NCI-H2107 treated with DMSO at 0.1 percent for 48 hours (cell line): ENCODE results near the gene DPEP1.
"Not testable (repeated sequence)": the region's sequence is repeated elsewhere in the genome, so short reads cannot be mapped to it uniquely, and the experiment has no call there.

Source experiments
- DNase-seq: peaks from one replicate; lab custom pipeline; 2025; ENCODE audit not compliant: unreplicated experiment; lab: John Stamatoyannopoulos, UW

DPEP1 gene

GRCh38 chr16:89618109-89618998, 4.9 kb downstream of the DPEP1 start:
- no peak for DNase-seq

GRCh38 chr16:89619840-89620239, 6.4 kb downstream of the DPEP1 start:
- no peak for DNase-seq

- DNase-seq: no peak
These were observed 7.0 kb downstream of the DPEP1 start for GRCh38 chr16:89620406-89620841.

- no peak for DNase-seq
These were observed 7.8 kb downstream of the DPEP1 start for GRCh38 chr16:89621136-89621697.

- DNase-seq: no peak
These were observed 8.4 kb downstream of the DPEP1 start for GRCh38 chr16:89621698-89622409.

- DNase-seq: no peak
These were observed 10.2 kb downstream of the DPEP1 start for GRCh38 chr16:89623511-89624261.

- no peak for DNase-seq
These were observed 11.6 kb downstream of the DPEP1 start for GRCh38 chr16:89624777-89625761.

GRCh38 chr16:89629827-89630610, 16.6 kb downstream of the DPEP1 start:
- no peak for DNase-seq

GRCh38 chr16:89633064-89633631, 19.7 kb downstream of the DPEP1 start:
- no peak for DNase-seq

- not testable (repeated sequence) for DNase-seq
These were observed 21.3 kb downstream of the DPEP1 start for GRCh38 chr16:89634463-89635385.

GRCh38 chr16:89636663-89637062, 23.2 kb downstream of the DPEP1 start:
- no peak for DNase-seq

- no peak for DNase-seq
These were observed 23.9 kb downstream of the DPEP1 start for GRCh38 chr16:89637379-89637778.

- DNase-seq: no peak
These were observed 25.0 kb downstream of the DPEP1 start for GRCh38 chr16:89638455-89638854.

GRCh38 chr16:89639385-89639784, 25.9 kb downstream of the DPEP1 start:
- no peak for DNase-seq

GRCh38 chr16:89641458-89642119, 28.1 kb downstream of the DPEP1 start:
- no peak for DNase-seq

- DNase-seq: no peak
These were observed 29.1 kb downstream of the DPEP1 start for GRCh38 chr16:89642574-89642973.

GRCh38 chr16:89643769-89644300, 30.4 kb downstream of the DPEP1 start:
- no peak for DNase-seq
